GM20431 (cell line): ENCODE data around the gene KLHDC1.
"Not testable (repeated sequence)": the region's sequence is repeated elsewhere in the genome, so short reads cannot be mapped to it uniquely, and the experiment has no call there.

ENCODE experiments used
- in situ Hi-C: fragments of 300-500 bp; cut with MseI, MboI; formaldehyde crosslinking; loops from one replicate; pipeline ENCODE4 v1.15.0; 2020; ENCODE audit warnings: low sequenced_read_pairs; ENCODE audit not compliant: unreplicated experiment

Gene KLHDC1

GRCh38 chr14:49721733-49722435 lies 29.0 kb downstream of the KLHDC1 start:
- in situ Hi-C loops: not testable (repeated sequence)

- in situ Hi-C loops: no loop called here
These were observed 34.3 kb downstream of the KLHDC1 start for GRCh38 chr14:49727171-49727570.

DNA sequence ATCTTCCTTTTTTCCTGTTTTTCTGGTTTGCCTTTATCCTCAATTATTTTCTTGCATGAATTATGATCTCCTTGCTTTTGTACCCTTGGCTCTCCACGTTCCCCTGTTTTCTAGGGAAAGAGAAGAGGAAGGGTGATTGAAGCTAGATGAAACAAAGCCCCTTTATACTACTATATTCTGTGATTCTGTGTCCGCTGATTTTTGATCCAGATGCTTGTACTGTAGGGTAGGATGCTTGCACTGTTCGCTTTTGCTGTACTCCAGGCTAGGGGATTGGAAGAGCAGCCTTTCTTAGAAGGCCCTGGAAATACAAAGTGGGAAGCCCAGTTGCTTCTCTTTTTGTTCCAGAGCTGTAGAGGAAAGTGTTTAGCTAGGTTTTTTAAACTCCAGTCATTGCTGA lies 40.0 kb downstream of the KLHDC1 start:
- in situ Hi-C loops: no loop called here

- in situ Hi-C loops: no loop called here
These were observed 40.9 kb downstream of the KLHDC1 start for GRCh38 chr14:49733836-49734235.

GRCh38 chr14:49735669-49736068 lies 42.7 kb downstream of the KLHDC1 start:
- in situ Hi-C loops: not testable (repeated sequence)

DNA sequence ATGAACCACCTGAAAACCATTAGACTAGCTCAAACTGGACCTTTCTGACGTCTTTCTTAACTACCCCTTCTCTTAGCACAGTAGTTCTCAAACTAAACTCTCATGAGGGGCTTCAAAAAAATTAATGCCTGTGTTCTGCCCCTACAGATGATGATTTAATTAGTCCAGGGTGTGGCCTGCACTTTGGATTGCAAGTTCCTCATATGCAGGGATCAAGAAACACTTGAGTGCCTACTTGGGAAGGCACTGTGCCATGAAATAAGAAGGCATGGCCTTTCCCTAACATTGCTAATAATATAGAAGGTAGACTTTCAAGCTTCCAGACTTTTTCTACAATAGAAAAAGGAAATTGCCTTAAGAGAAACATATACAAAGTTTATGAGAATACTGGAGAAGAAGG lies 52.3 kb downstream of the KLHDC1 start:
- in situ Hi-C loops: no loop called here

GRCh38 chr14:49746476-49746875 lies 53.6 kb downstream of the KLHDC1 start:
- in situ Hi-C loops: not testable (repeated sequence)

GRCh38 chr14:49754570-49755097 lies 61.7 kb downstream of the KLHDC1 start:
- in situ Hi-C loops: no loop called here

- in situ Hi-C loops: no loop called here
These were observed 62.5 kb downstream of the KLHDC1 start for GRCh38 chr14:49755378-49755777.

- in situ Hi-C loops: no loop called here
These were observed 69.1 kb downstream of the KLHDC1 start for GRCh38 chr14:49761839-49762551.

DNA sequence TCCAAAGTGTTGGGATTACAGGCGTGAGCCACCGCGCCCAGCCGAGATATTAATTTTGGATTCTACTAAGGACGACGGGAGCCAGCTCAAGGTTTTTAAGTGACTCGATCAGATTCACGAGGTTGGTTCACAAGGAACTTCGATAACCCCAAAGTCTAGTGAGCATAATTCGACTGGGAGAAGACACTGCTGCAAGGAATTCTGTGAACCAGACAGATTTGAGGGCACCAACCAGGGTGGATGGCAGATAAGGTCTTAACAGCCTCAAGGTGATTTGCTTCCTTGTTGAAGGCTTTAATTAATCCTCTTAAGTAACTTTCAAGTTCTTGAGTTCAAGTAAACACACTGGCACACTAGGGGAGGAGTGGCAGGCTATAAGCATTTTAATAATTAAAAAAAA lies 73.9 kb downstream of the KLHDC1 start:
- in situ Hi-C loops: no loop called here

GRCh38 chr14:49767270-49767570 lies 74.3 kb downstream of the KLHDC1 start:
- in situ Hi-C loops: no loop called here

DNA sequence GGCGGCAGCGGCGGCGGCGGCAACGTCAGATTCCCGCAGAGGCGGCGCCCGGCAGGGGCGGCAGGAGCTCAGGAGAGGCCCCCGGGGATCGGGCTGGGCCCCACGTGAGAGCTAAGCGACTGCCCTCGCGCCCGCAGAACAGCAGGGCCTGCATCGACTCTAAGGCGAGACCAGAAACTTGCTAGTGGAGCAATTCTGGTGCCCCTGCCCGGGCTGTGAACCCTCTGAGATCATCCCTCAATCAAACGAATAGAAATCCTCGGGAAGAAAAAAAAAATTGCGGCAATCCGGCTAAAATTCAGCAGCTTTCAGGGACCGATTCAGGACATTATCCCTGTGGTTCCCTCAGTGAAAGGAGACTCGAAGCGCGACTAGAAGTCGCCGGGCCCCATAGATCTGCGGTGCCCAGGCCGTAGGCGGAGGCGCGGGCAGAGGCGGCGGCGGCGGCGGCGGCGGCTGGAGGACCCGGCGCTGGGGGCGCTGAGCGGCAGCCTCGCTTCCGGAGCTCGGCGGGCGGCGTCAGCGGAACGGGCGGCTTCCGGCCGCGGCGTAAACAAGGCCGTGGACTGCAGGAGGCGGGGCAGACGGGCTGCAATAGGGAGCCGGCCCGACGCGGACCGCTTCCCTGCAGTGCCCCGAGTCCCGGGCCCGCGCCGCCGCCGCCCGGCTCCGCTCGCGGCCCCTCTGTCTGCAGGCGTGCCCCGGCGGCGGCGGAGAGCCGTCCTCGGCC lies 74.8 kb downstream of the KLHDC1 start, which contains the start of gene KLHDC2:
KLHDC2 (plus strand) TSS at position 583 of the 730 bp plus-strand sequence. CDS start 316 bp downstream, outside the sequence.
- in situ Hi-C loops: no loop called here

DNA sequence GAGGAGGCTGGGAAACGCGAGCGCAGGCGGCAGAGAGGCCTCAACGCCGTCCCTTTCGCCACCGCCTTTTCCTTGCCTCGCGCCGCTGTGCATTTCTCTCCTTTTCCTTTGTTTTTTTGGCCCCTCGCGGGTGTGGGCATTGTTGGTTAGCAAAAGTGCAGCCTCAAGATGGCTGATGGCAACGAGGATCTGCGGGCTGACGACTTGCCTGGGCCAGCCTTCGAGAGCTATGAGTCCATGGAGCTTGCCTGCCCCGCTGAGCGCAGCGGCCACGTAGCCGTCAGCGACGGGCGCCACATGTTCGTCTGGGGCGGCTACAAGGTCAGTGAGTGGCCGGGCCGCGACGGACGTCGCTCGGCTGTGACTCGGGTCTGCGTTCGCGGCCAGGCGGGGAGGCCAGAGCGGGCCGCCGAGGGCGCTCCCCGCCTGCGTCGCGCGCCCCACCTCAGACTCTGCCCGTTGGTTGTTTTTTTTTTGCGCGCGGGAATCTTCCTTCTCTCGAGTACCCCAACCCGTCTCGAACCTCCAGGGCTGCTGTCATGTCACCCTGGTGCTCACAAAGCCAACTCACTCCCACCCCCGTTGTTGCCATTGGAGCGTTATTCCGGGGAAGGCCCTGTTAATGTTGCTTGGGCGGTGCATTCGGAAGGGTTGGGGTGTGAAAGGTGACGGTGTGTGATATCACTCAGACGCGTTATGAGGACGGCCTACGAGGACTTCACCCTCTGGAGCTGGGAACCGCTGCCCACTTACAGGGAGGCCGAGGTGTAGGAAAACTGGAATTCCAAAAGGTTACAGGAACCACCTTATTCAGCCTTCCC lies 75.6 kb downstream of the KLHDC1 start:
- in situ Hi-C loops: no loop called here

- in situ Hi-C loops: no loop called here
These were observed 76.3 kb downstream of the KLHDC1 start for GRCh38 chr14:49769171-49769570.

DNA sequence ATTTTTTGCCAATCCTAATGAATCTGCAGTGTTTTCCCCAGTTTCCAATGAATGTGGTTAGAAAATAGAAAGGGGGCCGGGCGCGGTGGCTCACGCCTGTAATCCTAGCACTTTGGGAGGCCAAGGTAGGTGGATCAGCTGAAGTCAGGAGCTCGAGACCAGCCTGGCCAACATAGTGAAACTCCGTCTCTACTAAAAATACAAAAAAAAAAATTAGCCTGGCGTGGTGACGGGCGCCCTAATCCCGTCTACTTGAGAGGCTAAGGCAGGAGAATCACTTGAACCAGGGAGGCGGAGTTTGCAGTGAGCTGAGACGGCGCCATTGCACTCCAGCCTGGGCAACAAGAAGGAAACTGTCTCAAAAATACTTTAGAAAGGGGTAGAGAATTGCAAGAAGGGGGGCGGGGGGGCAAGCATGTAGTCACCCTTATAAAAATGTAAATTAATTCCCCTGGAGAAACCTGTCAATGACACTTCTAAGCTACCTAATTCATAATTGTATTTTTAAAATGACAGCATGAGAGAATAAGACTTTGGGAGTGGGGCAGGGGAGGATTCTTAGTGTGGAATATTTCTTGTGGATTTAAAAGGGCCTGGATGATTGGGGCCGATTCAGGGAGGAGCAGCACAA lies 76.8 kb downstream of the KLHDC1 start:
- in situ Hi-C loops: no loop called here

GRCh38 chr14:49770212-49770817 lies 77.4 kb downstream of the KLHDC1 start:
- in situ Hi-C loops: no loop called here

- in situ Hi-C loops: not testable (repeated sequence)
These were observed 78.8 kb downstream of the KLHDC1 start for GRCh38 chr14:49771691-49772090.

DNA sequence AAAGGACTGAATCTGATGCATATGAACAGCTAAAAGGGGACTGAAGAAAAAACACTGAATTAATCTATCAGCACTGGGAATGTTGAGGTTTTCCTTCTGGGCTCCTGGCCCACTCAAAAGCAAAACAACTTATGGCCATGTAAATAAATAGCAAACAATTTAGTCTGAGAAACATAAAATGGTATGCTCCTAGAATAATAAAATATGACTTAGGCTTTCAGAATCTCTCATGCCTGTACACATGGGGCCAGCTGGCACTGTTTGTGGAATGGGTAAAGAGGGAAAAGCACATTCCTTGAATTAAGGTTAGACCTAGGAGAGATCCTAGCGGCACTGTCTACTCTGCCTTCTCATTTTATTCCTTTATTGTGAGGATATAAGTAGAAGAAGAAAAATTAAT lies 81.2 kb downstream of the KLHDC1 start:
- in situ Hi-C loops: no loop called here
